Esophagus muscularis mucosa (tissue), 4 donors: Measurements from ENCODE around the gene TRAFD1. TPM values are rescaled to one million over a fixed set of nuclear protein-coding genes. Genes with fewer than 3 reads are reported as not detected.

Source experiments
- DNase-seq: peaks from one replicate; pipeline ENCODE4 v3.0.0-alpha.2; 2017; ENCODE audit errors: extremely low spot score
- H3K27ac ChIP-seq, 4 donors: fragments of 200-600 bp; sonication (generic); replicated peaks in 1 of 4; 1 replicate in 3 of 4; 2 replicates in 1 of 4; pipeline ENCODE4 v1.5.1; 2016 to 2019; ENCODE audit warnings: mild to moderate bottlenecking in 1 of 4
- H3K27me3 ChIP-seq, 4 donors: fragments of 200-600 bp; sonication (generic); one replicate each; pipeline versions ENCODE4 v1.5.1 to v1.6.0; 2016 to 2019
- H3K36me3 ChIP-seq, 4 donors: fragments of 200-600 bp; sonication (generic); one replicate each; pipeline ENCODE4 v1.5.1; 2016 to 2019
- H3K4me1 ChIP-seq, 4 donors: fragments of 200-600 bp; sonication (generic); one replicate each; pipeline ENCODE4 v1.5.1; 2016 to 2019
- H3K4me3 ChIP-seq, 4 donors: fragments of 200-600 bp; sonication (generic); 1 replicate in 2 of 4; 2 replicates in 2 of 4; pipeline ENCODE4 v1.5.1; 2016 to 2019; ENCODE audit warnings: mild to moderate bottlenecking in 4 of 4, moderate library complexity in 1 of 4
- H3K9me3 ChIP-seq, 4 donors: fragments of 200-600 bp; sonication (generic); 1 replicate in 3 of 4; 2 replicates in 1 of 4; pipeline ENCODE4 v1.5.1; 2016 to 2019
- CTCF ChIP-seq, 3 experiments: fragments of 200-600 bp in 2 of 3; fragments of 450-650 bp in 1 of 3; sonication (generic) in 2 of 3; IDR thresholded peaks; one replicate each; pipeline ENCODE4 v1.5.1; 2017 to 2019; ENCODE audit warnings: antibody characterized with exemption in 3 of 3, mild to moderate bottlenecking in 2 of 3, moderate library complexity in 1 of 3
- EP300 ChIP-seq: sonication (generic); formaldehyde crosslinking; IDR thresholded peaks from one replicate; pipeline ENCODE4 v1.6.1; 2017; ENCODE audit warnings: antibody characterized with exemption
- POLR2A ChIP-seq: fragments of 450-650 bp; IDR thresholded peaks from one replicate; pipeline ENCODE4 v1.6.1; 2017; ENCODE audit warnings: antibody characterized with exemption, moderate library complexity, mild to moderate bottlenecking, low read depth
- POLR2AphosphoS5 ChIP-seq, 2 donors: sonication (generic); formaldehyde crosslinking; IDR thresholded peaks; one replicate each; pipeline ENCODE4 v1.6.1; 2017; ENCODE audit warnings: antibody characterized with exemption in 2 of 2
- WGBS: methylation state at CpG from one replicate; pipeline ENCODE4 v1.1.5; 2018; 5-methylcytosine and 5-hydroxymethylcytosine counted together
- intact Hi-C: fragments of 100-400 bp; cut with DNase I; formaldehyde crosslinking; loops from one replicate; pipeline ENCODE4 v1.15.1; 2023
- total RNA-seq, 4 donors: library from RNA; depleted of rRNA; stranded (reverse); fragments of >200 nt; gene quantifications; one replicate each; pipeline versions ENCODE4 v1.1.0 to v1.2.1, GENCODE V29; 2016

The TRAFD1 gene
- total RNA-seq, 4 donors from 2014 or later: 27.2 to 37.4 (median 30.6) TPM

GRCh38 chr12:112167718-112168525 lies 42.6 kb downstream of the TRAFD1 start:
- intact Hi-C loops: no loop called here
- Histone ChIP-seq H3K27me3 (no peaks in the 10 kb centered on the region), H3K36me3 (peaks cover 16 to 93% (median 67%) of the 10 kb centered on the region in 4 donors), H3K4me1 (no peaks in the 10 kb centered on the region), H3K27ac (no peak overlapping the region), H3K4me3 (no peak overlapping the region), H3K9me3 (no peaks in the 10 kb centered on the region)
- DNase-seq: no peak
- TF ChIP-seq POLR2A: no peak
- TF ChIP-seq CTCF (IDR thresholded peaks at IDR 0.05): no peak
- TF ChIP-seq POLR2AphosphoS5 (IDR thresholded peaks at IDR 0.05): no peak
- no peak for TF ChIP-seq EP300
- WGBS: 87% methylated on average over 18 of the region's 32 CpGs

GRCh38 chr12:112168561-112168971 lies 43.2 kb downstream of the TRAFD1 start:
- DNase-seq: no peak
- TF ChIP-seq CTCF (IDR thresholded peaks at IDR 0.05) (no peak), POLR2AphosphoS5 (IDR thresholded peaks at IDR 0.05) (no peak), EP300 (no peak), POLR2A (no peak)
- Histone ChIP-seq H3K27ac (no peak overlapping the region), H3K4me1 (no peaks in the 10 kb centered on the region), H3K36me3 (peaks cover 9 to 93% (median 63%) of the 10 kb centered on the region in 4 donors), H3K4me3 (no peak overlapping the region), H3K9me3 (no peaks in the 10 kb centered on the region), H3K27me3 (no peaks in the 10 kb centered on the region)
- WGBS: 87% methylated on average over 8 of the region's 8 CpGs
- intact Hi-C loops: no loop called here

- H3K4me1 ChIP-seq: no peaks in the 10 kb centered on the region
- no peak for DNase-seq
- H3K27ac ChIP-seq: no peak overlapping the region
- no peak for TF ChIP-seq CTCF (IDR thresholded peaks at IDR 0.05)
- no peak for TF ChIP-seq POLR2A
- TF ChIP-seq EP300: no peak
- no peak for TF ChIP-seq POLR2AphosphoS5 (IDR thresholded peaks at IDR 0.05)
- H3K9me3 ChIP-seq: no peaks in the 10 kb centered on the region
- no peaks in the 10 kb centered on the region for H3K27me3 ChIP-seq
- H3K4me3 ChIP-seq: no peak overlapping the region
- intact Hi-C loops: no loop called here
- 70% methylated on average over 3 of the region's 19 CpGs for WGBS
- peaks cover 11 to 93% (median 60%) of the 10 kb centered on the region in 4 donors for H3K36me3 ChIP-seq
Measured at GRCh38 chr12:112169161-112169872, 44.0 kb downstream of the TRAFD1 start.

- H3K27ac ChIP-seq: no peak overlapping the region
- intact Hi-C loops: no loop called here
- TF ChIP-seq POLR2AphosphoS5 (IDR thresholded peaks at IDR 0.05) (no peak), CTCF (IDR thresholded peaks at IDR 0.05) (no peak)
- 91% methylated on average over 7 of the region's 7 CpGs for WGBS
- no peaks in the 10 kb centered on the region for H3K4me1 ChIP-seq
- H3K27me3 ChIP-seq: no peaks in the 10 kb centered on the region
- peaks cover 15 to 93% (median 65%) of the 10 kb centered on the region in 4 donors for H3K36me3 ChIP-seq
- no peak overlapping the region for H3K4me3 ChIP-seq
- no peak for DNase-seq
- H3K9me3 ChIP-seq: no peaks in the 10 kb centered on the region
Measured at GRCh38 chr12:112169966-112170365, 44.6 kb downstream of the TRAFD1 start.
